Ovary (tissue), 9 donors: Measurements from ENCODE around the gene KCNJ16. TPM values are rescaled to one million over a fixed set of nuclear protein-coding genes. Genes with fewer than 3 reads are reported as not detected.

Experiments used
- DNase-seq, 5 donors: peaks; one replicate each; pipeline ENCODE4 v3.0.0-alpha.2; 2019 to 2020
- H3K27ac ChIP-seq, 2 donors: fragments of 200-600 bp; one replicate each; pipeline versions ENCODE4 v1.5.1 to v1.8.0; 2019 to 2022
- H3K27me3 ChIP-seq: fragments of 200-600 bp; one replicate; pipeline ENCODE4 v1.8.0; 2022
- H3K36me3 ChIP-seq: fragments of 200-600 bp; sonication (generic); one replicate; pipeline ENCODE4 v1.5.1; 2019
- H3K4me1 ChIP-seq: one replicate; pipeline ENCODE4 v1.8.1; 2013; ENCODE audit warnings: mild to moderate bottlenecking, moderate library complexity; ENCODE audit not compliant: insufficient read depth
- H3K4me3 ChIP-seq: fragments of 200-600 bp; sonication (generic); one replicate; pipeline ENCODE4 v1.5.1; 2017
- H3K9me3 ChIP-seq, 2 donors: fragments of 200-600 bp in 1 of 2; sonication (generic) in 1 of 2; one replicate each; pipeline versions ENCODE4 v1.5.1 to v1.8.1; 2013 to 2019; ENCODE audit warnings: mild to moderate bottlenecking in 1 of 2, moderate library complexity in 1 of 2
- CTCF ChIP-seq, 3 donors: fragments of 450-650 bp in 2 of 3; fragments of 200-600 bp in 1 of 3; IDR thresholded peaks; one replicate each; pipeline versions ENCODE4 v1.5.1 to v1.8.0; 2016 to 2022; ENCODE audit warnings: antibody characterized with exemption in 3 of 3, mild to moderate bottlenecking in 1 of 3
- EP300 ChIP-seq: sonication (generic); formaldehyde crosslinking; IDR thresholded peaks from one replicate; pipeline ENCODE4 v1.6.1; 2017; ENCODE audit warnings: antibody characterized with exemption
- POLR2A ChIP-seq: fragments of 450-650 bp; IDR thresholded peaks from one replicate; pipeline ENCODE4 v1.6.1; 2017; ENCODE audit warnings: antibody characterized with exemption, mild to moderate bottlenecking, moderate library complexity
- WGBS, 3 donors: extraction: QIAGEN DNeasy Blood & Tissue Kit in 1 of 3; methylation state at CpG; one replicate each; pipeline versions ENCODE4 v1.1.5 to v1.1.7; 2013 to 2017; 5-methylcytosine and 5-hydroxymethylcytosine counted together
- intact Hi-C, 4 donors: fragments of 100-400 bp; cut with DNase I; formaldehyde crosslinking; loops; one replicate each; pipeline versions ENCODE4 v1.11.0 to v1.15.1; 2022 to 2023
- polyA plus RNA-seq, 2 donors: library from polyadenylated mRNA; stranded (reverse); fragments of 200-250 nt in 1 of 2; fragments of 350-450 nt in 1 of 2; fragmentation: Illumina TruSeq in 1 of 2; extraction: RNeasy Lipid Tissue Mini Kit (QIAGEN cat#74804) in 1 of 2; gene quantifications; one replicate each; pipeline ENCODE4 v1.2.3, GENCODE V29; 2013 to 2014
- total RNA-seq, 7 donors: library from RNA; depleted of rRNA in 2 of 7; stranded (reverse); fragments of >200 nt in 2 of 7; fragmentation: NEBNext Ultra II Directional in 3 of 7; extraction: Animal tissue kit (Norgen Biotek cat#: 25700) in 3 of 7; gene quantifications; one replicate each; pipeline versions ENCODE4 v1.1.0 to v1.2.4, GENCODE V29; 2016 to 2023
- donor health status: DM: no; HTN: no; CAD: no; lungs with moderate emphysema.
- donor health status: DM: no; HTN: no; CAD: no.
- donor health status: Bipolar disorder and iron deficiency.
- donor health status: DM: yes; HTN: yes; CAD: no.
- donor health status: DM: no; HTN: no; CAD: no.
- donor health status: DM: yes; HTN: yes; CAD: no.

Gene KCNJ16
- total and polyA plus RNA-seq, 9 donors, result 0.04 to 7.2 (median 0.25) TPM; not detected in 1

- Histone ChIP-seq H3K4me3 (no peak overlapping the region), H3K9me3 (no peaks in the 10 kb centered on the region), H3K27me3 (no peaks in the 10 kb centered on the region), H3K4me1 (no peaks in the 10 kb centered on the region), H3K36me3 (no peaks in the 10 kb centered on the region), H3K27ac (no peak overlapping the region)
- TF ChIP-seq CTCF (IDR thresholded peaks at IDR 0.05) (no peak), POLR2A (no peak), EP300 (no peak)
- WGBS, 3 donors, result 93 to 96% (median 96%) methylated on average over 6 of the region's 6 CpGs
- no peak for DNase-seq
- intact Hi-C loops, result no loop called here
These were observed 52.3 kb downstream of the KCNJ16 start for GRCh38 chr17:70127221-70127873.

GRCh38 chr17:70128727-70129238 is 53.8 kb downstream of the KCNJ16 start:
- Histone ChIP-seq H3K9me3 (no peaks in the 10 kb centered on the region), H3K27me3 (no peaks in the 10 kb centered on the region), H3K4me1 (no peaks in the 10 kb centered on the region), H3K27ac (no peak overlapping the region), H3K36me3 (no peaks in the 10 kb centered on the region), H3K4me3 (no peak overlapping the region)
- DNase-seq, result no peak
- no peak for TF ChIP-seq POLR2A
- TF ChIP-seq CTCF (IDR thresholded peaks at IDR 0.05), result no peak
- TF ChIP-seq EP300, result no peak
- 97 to 98% (median 97%) methylated on average over 23 of the region's 23 CpGs for WGBS, 3 donors
- intact Hi-C loops, result no loop called here

- H3K4me3 ChIP-seq, result no peak overlapping the region
- H3K27ac ChIP-seq, result no peak overlapping the region
- intact Hi-C loops, result no loop called here
- no peaks in the 10 kb centered on the region for H3K36me3 ChIP-seq
- no peaks in the 10 kb centered on the region for H3K9me3 ChIP-seq
- H3K27me3 ChIP-seq, result no peaks in the 10 kb centered on the region
- WGBS, 3 donors, result 89 to 97% (median 89%) methylated on average over 3 of the region's 3 CpGs
- no peaks in the 10 kb centered on the region for H3K4me1 ChIP-seq
- TF ChIP-seq CTCF (IDR thresholded peaks at IDR 0.05), result no peak
- TF ChIP-seq EP300, result no peak
- no peak for TF ChIP-seq POLR2A
- no peak for DNase-seq
These were observed 55.3 kb downstream of the KCNJ16 start for GRCh38 chr17:70130289-70130688.

- Histone ChIP-seq H3K27me3 (no peaks in the 10 kb centered on the region), H3K9me3 (no peaks in the 10 kb centered on the region), H3K27ac (no peak overlapping the region), H3K36me3 (no peaks in the 10 kb centered on the region), H3K4me3 (no peak overlapping the region), H3K4me1 (peaks cover 4% of the 10 kb centered on the region)
- 96 to 98% (median 96%) methylated on average over 11 of the region's 11 CpGs for WGBS, 3 donors
- no peak for DNase-seq
- TF ChIP-seq POLR2A, result no peak
- no peak for TF ChIP-seq CTCF (IDR thresholded peaks at IDR 0.05)
- TF ChIP-seq EP300, result no peak
- intact Hi-C loops, result no loop called here
These were observed 57.5 kb downstream of the KCNJ16 start for GRCh38 chr17:70132505-70132904.
